HepG2 (cell line): ENCODE results near the gene CBX2. TPM values are rescaled to one million over a fixed set of nuclear protein-coding genes. Genes with fewer than 3 reads are reported as not detected.
A peak's percentile ranks its signal among the peaks of the same experiment; 100 is the strongest.

Source experiments
- BRD4 ChIP-seq: sonication (generic); formaldehyde crosslinking; IDR thresholded peaks from 2 replicates; pipeline ENCODE4 v1.4.0; 2020; ENCODE audit warnings: missing genetic modification reagents
- JDP2 ChIP-seq: sonication (generic); formaldehyde crosslinking; IDR thresholded peaks from 2 replicates; pipeline ENCODE4 v1.8.1; 2022; ENCODE audit warnings: missing genetic modification reagents, borderline replicate concordance
- MTA1 ChIP-seq: sonication (generic); formaldehyde crosslinking; IDR thresholded peaks from 2 replicates; pipeline ENCODE4 v1.4.0; 2020; ENCODE audit warnings: missing genetic modification reagents, mild to moderate bottlenecking, borderline replicate concordance
- SKI ChIP-seq: fragments of 450-650 bp; IDR thresholded peaks from one replicate; pipeline ENCODE4 v1.6.1; 2018; ENCODE audit warnings: mild to moderate bottlenecking; ENCODE audit not compliant: partially characterized antibody
- SNRNP70 ChIP-seq: fragments of 200-400 bp; formaldehyde crosslinking; IDR thresholded peaks from 2 replicates; pipeline ENCODE4 v1.6.1; 2017; ENCODE audit warnings: mild to moderate bottlenecking, low read depth, low read length, moderate library complexity
- ZNF614 ChIP-seq: IDR thresholded peaks from 2 replicates; pipeline ENCODE4 v1.6.1; 2018; ENCODE audit warnings: missing biosample characterization, missing genetic modification reagents, inconsistent platforms, borderline replicate concordance
- ZNF709 ChIP-seq: sonication (generic); formaldehyde crosslinking; IDR thresholded peaks from 2 replicates; pipeline ENCODE4 v1.5.0; 2020; ENCODE audit warnings: mild to moderate bottlenecking, missing genetic modification reagents
- ZNF766 ChIP-seq: sonication (generic); formaldehyde crosslinking; IDR thresholded peaks from 2 replicates; pipeline ENCODE4 v1.5.0; 2020; ENCODE audit warnings: missing genetic modification reagents, borderline replicate concordance
- polyA plus RNA-seq, 8 experiments: library from polyadenylated mRNA; depleted of rRNA in 3 of 8; stranded (reverse) in 7 of 8; unstranded in 1 of 8; fragments of >200 nt; fragmentation: Illumina TruSeq in 4 of 8; extraction: Trizol in 4 of 8; gene quantifications; 2 replicates each; pipeline versions ENCODE4 v1.2.1 to v1.2.3, GENCODE V29; 2011 to 2016; ENCODE audit warnings: low read depth in 4 of 8, missing spikeins in 1 of 8, mixed read lengths in 1 of 8; ENCODE audit not compliant: insufficient read depth in 1 of 8
- total RNA-seq, 5 experiments: library from RNA; depleted of rRNA; stranded (reverse); fragments of >200 nt; fragmentation: Illumina TruSeq; extraction: Trizol; gene quantifications; 2 replicates each; pipeline ENCODE4 v1.2.3, GENCODE V29; 2016; ENCODE audit warnings: low read depth in 1 of 5
- TF ChIP-seq, protein P1 (sequence below): sonication (generic); formaldehyde crosslinking; IDR thresholded peaks from 2 replicates; pipeline ENCODE4 v1.5.1; 2020; ENCODE audit warnings: mild to moderate bottlenecking, missing genetic modification reagents, moderate library complexity
- TF ChIP-seq, protein P2 (sequence below), 2 experiments: sonication (generic) in 1 of 2; formaldehyde crosslinking in 1 of 2; IDR thresholded peaks; 2 replicates each; pipeline versions ENCODE4 v1.4.0 to v1.6.1; 2018 to 2020; ENCODE audit warnings: missing genetic modification reagents in 2 of 2, borderline replicate concordance in 1 of 2, low read depth in 1 of 2, mild to moderate bottlenecking in 1 of 2, missing biosample characterization in 1 of 2
- TF ChIP-seq, protein P3 (sequence below): sonication (generic); formaldehyde crosslinking; IDR thresholded peaks from 2 replicates; pipeline ENCODE4 v1.4.0; 2020; ENCODE audit warnings: mild to moderate bottlenecking, missing genetic modification reagents, borderline replicate concordance
- TF ChIP-seq, protein P4 (sequence below): IDR thresholded peaks from 2 replicates; pipeline ENCODE4 v1.6.1; 2012; ENCODE audit warnings: inconsistent platforms
- TF ChIP-seq, protein P5 (sequence below): sonication (generic); formaldehyde crosslinking; IDR thresholded peaks from 2 replicates; pipeline ENCODE4 v1.4.0; 2020; ENCODE audit warnings: missing genetic modification reagents
- TF ChIP-seq, protein P6 (sequence below): IDR thresholded peaks from 2 replicates; pipeline ENCODE4 v1.6.1; 2016; ENCODE audit warnings: low read depth, borderline replicate concordance

The CBX2 gene
- total and polyA plus RNA-seq, 2 of the 13 experiments (the other 11 are each of a cell fraction or from before 2014, with no cell fraction given) = 14.5 to 31.1 TPM

DNA sequence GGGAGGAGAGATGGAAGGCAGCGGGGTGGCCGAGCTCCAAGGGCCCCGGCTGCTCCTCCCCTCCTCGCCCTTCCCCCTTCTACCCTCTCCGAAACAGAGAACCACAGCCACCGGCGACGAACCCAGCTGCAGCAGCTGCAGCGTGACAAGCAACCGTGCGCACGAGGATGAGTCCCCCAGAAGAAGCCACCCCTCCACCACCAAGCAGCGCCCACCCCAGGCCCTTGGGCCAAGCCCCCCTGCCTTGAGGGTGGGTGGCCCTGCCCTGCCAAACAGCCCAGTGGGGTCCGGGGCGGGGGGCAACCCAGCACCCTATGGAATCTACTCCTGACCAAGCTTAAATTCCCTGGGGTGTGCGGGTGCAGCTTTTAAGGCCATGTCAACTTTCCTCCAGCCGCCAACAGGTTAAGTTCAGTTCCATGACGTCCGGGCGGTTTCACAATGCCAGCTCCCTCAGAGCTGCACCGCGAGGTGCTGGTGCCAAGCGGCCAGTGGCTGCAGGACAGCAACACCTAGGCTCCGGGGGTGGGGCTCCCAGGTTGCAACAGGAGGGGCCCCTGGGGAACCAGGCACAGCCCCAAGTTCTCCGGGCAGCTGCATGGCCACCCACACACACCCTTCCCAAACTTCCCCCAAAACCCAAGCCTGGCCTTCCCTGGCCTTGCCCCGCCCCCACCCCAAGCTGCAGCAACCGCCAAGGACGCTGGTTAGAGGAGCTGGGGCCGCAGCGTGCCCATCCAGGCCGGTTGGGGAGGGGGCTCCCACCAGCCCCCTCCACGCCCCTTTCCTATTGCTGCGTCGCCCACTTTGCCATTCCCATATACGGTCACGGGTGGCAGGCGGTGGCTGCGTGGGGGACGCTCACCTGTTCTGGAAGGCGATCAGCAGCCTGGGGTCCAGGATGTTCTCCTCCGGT lies 59.3 kb downstream of the CBX2 start (continued):
- TF ChIP-seq, protein P1, sequence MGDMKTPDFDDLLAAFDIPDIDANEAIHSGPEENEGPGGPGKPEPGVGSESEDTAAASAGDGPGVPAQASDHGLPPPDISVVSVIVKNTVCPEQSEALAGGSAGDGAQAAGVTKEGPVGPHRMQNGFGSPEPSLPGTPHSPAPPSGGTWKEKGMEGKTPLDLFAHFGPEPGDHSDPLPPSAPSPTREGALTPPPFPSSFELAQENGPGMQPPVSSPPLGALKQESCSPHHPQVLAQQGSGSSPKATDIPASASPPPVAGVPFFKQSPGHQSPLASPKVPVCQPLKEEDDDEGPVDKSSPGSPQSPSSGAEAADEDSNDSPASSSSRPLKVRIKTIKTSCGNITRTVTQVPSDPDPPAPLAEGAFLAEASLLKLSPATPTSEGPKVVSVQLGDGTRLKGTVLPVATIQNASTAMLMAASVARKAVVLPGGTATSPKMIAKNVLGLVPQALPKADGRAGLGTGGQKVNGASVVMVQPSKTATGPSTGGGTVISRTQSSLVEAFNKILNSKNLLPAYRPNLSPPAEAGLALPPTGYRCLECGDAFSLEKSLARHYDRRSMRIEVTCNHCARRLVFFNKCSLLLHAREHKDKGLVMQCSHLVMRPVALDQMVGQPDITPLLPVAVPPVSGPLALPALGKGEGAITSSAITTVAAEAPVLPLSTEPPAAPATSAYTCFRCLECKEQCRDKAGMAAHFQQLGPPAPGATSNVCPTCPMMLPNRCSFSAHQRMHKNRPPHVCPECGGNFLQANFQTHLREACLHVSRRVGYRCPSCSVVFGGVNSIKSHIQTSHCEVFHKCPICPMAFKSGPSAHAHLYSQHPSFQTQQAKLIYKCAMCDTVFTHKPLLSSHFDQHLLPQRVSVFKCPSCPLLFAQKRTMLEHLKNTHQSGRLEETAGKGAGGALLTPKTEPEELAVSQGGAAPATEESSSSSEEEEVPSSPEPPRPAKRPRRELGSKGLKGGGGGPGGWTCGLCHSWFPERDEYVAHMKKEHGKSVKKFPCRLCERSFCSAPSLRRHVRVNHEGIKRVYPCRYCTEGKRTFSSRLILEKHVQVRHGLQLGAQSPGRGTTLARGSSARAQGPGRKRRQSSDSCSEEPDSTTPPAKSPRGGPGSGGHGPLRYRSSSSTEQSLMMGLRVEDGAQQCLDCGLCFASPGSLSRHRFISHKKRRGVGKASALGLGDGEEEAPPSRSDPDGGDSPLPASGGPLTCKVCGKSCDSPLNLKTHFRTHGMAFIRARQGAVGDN (CRISPR knock-in tag) = peak; percentile 86
- TF ChIP-seq, protein P2, sequence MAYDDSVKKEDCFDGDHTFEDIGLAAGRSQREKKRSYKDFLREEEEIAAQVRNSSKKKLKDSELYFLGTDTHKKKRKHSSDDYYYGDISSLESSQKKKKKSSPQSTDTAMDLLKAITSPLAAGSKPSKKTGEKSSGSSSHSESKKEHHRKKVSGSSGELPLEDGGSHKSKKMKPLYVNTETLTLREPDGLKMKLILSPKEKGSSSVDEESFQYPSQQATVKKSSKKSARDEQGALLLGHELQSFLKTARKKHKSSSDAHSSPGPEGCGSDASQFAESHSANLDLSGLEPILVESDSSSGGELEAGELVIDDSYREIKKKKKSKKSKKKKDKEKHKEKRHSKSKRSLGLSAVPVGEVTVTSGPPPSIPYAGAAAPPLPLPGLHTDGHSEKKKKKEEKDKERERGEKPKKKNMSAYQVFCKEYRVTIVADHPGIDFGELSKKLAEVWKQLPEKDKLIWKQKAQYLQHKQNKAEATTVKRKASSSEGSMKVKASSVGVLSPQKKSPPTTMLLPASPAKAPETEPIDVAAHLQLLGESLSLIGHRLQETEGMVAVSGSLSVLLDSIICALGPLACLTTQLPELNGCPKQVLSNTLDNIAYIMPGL (CRISPR knock-in tag; IDR thresholded peaks at IDR 0.05; ENCODE audit: borderline replicate concordance in 1 of 2, low read depth in 1 of 2) = peak; percentile 55 to 63
- TF ChIP-seq SNRNP70 (no peak), ZNF766 (CRISPR knock-in tag) (no peak), MTA1 (CRISPR knock-in tag) (peak; percentile 74; the same call in 1 of the 2 replicates), SKI (no peak), BRD4 (CRISPR knock-in tag) (no peak), JDP2 (CRISPR knock-in tag) (no peak), ZNF614 (CRISPR knock-in tag) (peak; percentile 27; the same call in 1 of the 2 replicates), ZNF709 (CRISPR knock-in tag) (0 out of 2 replicates have a peak, but pooled peaks have one; percentile 71)
- TF ChIP-seq, protein P3, sequence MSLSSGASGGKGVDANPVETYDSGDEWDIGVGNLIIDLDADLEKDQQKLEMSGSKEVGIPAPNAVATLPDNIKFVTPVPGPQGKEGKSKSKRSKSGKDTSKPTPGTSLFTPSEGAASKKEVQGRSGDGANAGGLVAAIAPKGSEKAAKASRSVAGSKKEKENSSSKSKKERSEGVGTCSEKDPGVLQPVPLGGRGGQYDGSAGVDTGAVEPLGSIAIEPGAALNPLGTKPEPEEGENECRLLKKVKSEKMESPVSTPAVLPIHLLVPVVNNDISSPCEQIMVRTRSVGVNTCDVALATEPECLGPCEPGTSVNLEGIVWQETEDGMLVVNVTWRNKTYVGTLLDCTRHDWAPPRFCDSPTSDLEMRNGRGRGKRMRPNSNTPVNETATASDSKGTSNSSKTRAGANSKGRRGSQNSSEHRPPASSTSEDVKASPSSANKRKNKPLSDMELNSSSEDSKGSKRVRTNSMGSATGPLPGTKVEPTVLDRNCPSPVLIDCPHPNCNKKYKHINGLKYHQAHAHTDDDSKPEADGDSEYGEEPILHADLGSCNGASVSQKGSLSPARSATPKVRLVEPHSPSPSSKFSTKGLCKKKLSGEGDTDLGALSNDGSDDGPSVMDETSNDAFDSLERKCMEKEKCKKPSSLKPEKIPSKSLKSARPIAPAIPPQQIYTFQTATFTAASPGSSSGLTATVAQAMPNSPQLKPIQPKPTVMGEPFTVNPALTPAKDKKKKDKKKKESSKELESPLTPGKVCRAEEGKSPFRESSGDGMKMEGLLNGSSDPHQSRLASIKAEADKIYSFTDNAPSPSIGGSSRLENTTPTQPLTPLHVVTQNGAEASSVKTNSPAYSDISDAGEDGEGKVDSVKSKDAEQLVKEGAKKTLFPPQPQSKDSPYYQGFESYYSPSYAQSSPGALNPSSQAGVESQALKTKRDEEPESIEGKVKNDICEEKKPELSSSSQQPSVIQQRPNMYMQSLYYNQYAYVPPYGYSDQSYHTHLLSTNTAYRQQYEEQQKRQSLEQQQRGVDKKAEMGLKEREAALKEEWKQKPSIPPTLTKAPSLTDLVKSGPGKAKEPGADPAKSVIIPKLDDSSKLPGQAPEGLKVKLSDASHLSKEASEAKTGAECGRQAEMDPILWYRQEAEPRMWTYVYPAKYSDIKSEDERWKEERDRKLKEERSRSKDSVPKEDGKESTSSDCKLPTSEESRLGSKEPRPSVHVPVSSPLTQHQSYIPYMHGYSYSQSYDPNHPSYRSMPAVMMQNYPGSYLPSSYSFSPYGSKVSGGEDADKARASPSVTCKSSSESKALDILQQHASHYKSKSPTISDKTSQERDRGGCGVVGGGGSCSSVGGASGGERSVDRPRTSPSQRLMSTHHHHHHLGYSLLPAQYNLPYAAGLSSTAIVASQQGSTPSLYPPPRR (CRISPR knock-in tag) = peak; percentile 23; the same call in 1 of the 2 replicates
- TF ChIP-seq, protein P4, sequence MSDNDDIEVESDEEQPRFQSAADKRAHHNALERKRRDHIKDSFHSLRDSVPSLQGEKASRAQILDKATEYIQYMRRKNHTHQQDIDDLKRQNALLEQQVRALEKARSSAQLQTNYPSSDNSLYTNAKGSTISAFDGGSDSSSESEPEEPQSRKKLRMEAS = peak; percentile 65
- TF ChIP-seq, protein P5, sequence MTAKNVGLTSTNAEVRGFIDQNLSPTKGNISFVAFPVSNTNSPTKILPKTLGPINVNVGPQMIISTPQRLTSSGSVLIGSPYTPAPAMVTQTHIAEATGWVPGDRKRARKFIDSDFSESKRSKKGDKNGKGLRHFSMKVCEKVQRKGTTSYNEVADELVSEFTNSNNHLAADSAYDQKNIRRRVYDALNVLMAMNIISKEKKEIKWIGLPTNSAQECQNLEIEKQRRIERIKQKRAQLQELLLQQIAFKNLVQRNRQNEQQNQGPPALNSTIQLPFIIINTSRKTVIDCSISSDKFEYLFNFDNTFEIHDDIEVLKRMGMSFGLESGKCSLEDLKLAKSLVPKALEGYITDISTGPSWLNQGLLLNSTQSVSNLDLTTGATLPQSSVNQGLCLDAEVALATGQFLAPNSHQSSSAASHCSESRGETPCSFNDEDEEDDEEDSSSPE (CRISPR knock-in tag) = peak; percentile 52; the same call in 1 of the 2 replicates
- TF ChIP-seq, protein P6, sequence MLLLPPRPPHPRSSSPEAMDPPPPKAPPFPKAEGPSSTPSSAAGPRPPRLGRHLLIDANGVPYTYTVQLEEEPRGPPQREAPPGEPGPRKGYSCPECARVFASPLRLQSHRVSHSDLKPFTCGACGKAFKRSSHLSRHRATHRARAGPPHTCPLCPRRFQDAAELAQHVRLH = no peak
